Measurements from ENCODE around the gene PPP1R8.

PPP1R8 gene

DNA sequence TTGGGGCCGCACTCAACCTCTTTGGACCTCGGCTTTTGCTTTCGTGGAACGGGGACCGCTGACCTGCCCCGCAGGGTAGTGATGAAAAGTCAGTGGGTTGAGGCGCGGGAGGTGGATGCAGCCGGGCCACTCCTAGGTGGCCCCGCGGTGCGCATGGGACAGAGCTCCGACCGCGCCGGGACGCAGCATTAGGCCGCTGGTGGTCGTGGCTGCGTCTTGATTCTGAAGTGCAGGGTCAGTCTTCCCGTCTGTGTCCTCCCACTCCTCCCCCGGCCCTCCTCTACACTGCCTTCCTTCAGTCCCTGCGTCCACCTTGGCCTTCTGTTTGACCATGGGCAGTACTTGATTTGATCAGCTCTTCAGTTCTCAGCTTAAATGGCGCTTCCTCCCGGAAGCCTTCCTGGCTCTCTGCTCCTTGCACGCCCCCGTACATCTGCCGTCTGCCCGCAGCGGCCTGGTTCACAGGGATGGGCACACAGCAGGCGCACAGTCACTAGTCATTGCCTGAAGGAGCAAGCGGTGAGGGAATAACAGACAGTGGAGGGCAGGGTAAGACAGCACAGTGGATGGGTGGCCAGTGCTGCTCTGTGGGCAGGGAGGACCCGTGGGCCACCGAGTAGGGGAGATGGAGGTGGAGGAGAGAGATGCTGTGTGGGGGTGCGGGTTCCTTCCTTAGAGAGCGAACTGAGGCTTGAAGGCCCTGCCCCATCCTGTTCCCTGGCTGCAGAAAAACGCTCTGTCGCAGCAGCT is 42.4 kb downstream of the PPP1R8 start:
- no peak for DNase-seq

DNA sequence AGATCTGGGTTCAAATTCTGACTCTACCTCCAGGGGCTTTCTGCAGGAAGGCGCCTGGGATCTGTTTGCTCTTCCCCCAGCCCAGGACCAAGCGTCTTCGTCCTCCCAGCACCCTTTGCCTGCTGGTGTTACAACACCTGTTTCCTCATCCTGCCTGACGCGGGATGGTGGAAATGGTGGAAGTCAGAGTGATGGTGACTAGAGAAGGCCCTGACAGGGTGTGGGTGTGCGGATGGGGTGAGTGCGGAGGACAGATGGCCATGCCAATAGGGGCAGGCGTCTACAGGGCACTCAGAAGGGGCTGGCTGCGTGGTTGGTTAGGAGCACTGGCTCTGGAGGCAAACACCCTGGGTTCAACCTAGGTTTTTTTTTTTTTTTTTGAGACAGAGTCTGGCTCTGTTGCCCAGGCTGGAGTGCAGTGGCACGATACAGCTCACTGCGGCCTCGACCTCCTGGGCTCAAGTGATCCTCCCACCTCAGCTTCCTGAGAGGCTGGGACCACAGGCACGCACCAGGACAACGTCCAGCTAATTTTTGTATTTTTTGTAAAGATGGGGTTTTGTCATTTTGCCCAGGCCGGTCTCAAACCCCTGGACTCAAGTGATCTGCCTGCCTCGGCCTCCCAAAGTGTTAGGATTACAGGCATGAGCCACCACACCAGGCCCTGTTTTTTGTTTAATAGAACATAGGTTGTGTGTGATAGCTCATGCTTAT is 43.2 kb downstream of the PPP1R8 start:
- DNase-seq = no peak

DNA sequence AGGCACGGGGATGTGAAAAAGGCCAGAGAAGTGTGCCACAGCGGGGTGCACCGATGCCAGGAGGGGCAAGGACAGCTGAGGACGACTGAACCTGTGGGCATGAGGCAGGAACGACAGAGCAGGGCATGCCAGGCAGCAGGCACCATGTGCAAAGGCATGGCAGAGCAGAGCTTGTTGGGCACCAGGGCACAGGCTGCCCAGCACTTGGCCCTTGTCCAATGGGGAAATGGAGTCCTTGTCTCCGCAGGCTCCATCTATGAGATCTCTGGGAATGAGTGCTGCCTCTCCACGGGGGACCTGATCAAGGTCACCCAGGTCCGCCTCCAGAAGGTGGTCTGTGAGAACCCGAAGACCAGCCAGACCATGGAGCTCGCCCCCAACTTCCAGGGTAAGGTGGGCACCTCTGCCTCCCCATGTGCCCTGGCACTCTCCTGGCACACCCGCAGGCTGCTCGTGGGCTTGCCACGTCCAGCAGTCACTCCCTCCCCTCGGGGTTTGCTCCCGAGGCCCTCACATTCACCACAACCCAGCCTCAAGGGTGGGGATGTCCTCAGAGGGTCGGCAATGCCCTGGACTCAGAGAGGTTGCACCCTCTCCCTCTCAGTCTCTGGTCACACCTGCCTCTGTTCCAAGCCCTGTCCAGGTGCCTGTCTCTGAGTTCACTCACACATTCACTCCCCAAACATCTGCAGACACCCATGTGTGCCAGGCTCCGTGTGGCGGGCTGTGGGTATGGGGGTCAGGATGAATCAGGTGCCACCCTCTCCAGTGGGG is 45.9 kb downstream of the PPP1R8 start:
- DNase-seq = no peak

DNA sequence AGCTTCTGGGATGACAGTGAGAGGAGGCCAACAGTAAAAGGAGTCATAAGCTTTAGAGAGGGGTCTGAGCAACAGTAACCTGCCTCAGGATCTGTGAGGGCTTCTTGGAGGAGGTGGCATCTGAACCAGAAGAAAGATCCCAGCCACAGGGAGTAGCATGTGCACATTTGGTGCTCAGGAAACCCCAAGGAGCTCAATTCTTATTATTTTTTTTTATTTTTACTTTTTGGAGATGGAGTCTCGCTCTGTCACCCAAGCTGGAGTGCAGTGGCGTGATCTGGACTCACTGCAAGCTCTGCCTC is 46.5 kb downstream of the PPP1R8 start:
- no peak for DNase-seq

DNA sequence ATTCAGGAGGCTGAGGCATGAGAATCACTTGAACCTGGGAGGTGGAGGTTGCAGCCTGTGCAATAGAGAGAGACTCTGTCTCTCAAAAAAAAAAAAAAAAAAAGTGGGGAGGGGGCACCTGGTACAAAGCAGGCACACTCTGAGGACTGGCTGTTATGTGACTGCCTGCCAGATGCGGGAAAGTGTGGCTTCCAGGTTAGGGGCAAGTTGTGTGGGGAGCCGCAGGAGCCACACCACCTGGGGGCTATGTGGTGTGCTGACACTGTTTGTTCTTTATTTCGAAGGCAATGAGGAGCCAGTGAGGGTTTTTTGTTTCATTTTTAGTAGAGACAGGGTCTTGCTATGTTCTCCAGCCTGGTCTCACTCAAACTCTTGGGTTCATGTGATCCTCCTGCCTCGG is 47.5 kb downstream of the PPP1R8 start:
- no peak for DNase-seq

DNA sequence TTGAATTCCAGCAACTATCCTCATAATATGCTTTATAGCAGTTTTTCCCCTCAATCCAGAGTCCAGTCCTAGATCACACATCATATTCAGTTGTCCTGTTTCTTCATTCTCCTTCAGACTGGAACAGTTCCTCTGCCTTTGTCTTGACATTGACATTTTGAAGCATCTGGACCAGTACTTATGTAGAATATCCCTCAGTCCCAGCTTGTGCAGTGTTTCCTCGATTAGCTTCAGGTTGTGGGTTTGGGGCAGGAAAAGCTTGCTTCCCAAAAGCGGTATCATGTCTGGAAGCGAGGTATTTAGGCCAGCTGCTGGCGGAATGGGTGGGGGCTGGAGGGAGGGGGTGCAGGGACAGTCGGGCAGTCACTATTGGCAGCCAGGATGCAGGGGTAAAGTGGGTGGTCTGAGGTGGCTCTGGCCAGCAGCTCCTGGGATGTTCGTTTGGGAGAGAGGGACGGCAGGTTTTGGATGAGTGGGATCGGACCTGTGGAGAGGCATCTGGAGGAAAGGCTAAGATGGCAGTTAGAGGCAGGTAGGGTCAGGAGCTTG is 48.3 kb downstream of the PPP1R8 start:
- no peak for DNase-seq

DNA sequence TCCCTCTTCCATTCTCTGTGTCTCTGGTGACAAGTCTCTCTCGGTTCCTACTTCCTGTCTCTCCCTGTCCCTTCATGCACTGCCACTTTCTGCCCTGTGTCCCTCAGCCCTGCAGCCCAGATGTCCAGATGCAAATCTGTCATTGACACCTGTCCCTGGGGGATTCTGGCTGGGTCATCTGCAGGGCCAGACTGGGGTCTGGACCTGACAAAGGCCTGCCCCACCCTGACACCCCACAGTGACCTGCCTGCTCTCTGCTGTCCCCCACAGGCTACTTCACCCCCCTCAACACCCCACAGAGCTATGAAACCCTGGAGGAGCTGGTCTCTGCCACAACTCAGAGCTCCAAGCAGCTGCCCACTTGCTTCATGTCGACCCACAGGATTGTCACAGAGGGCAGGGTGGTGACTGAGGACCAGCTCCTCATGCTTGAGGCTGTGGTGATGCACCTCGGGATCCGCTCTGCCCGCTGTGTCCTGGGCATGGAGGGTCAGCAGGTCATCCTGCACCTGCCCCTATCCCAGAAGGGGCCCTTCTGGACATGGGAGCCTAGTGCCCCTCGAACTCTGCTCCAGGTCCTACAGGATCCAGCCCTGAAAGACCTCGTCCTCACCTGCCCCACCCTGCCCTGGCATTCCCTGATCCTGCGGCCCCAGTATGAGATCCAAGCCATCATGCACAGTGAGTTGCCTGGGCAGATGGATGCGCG is 48.9 kb downstream of the PPP1R8 start:
- DNase-seq = no peak

DNA sequence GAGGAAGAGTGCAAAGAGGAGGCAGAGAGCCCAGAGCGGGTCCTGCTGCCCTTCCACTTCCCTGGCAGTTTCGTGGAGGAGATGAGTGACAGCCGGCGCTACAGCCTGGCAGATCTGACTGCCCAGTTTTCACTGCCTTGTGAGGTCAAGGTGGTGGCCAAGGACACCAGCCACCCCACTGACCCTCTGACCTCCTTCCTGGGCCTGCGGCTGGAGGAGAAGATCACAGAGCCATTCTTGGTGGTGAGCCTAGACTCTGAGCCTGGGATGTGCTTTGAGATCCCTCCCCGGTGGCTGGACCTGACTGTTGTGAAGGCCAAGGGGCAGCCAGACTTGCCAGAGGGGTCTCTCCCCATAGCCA is 51.9 kb downstream of the PPP1R8 start:
- DNase-seq = no peak

DNA sequence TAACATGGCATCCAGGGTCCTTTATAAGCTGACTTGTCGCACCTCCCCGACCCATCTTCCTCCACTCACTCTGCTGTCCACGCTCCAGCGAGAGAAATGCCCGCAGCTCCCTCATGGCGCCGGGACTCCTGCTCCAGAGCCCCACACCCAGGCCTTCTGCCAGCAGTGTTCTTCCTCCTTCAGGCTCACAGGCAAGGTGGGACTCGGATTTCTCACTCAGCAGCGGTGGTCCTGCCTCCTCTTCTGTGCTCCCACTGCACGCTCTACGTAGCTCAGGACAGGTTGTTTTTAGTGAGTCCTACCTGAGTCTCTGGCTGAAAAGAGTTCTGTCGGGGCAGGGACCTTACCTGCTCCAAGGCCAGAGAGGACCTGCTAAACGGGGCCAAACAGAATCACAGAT is 53.0 kb downstream of the PPP1R8 start:
- no peak for DNase-seq

DNA sequence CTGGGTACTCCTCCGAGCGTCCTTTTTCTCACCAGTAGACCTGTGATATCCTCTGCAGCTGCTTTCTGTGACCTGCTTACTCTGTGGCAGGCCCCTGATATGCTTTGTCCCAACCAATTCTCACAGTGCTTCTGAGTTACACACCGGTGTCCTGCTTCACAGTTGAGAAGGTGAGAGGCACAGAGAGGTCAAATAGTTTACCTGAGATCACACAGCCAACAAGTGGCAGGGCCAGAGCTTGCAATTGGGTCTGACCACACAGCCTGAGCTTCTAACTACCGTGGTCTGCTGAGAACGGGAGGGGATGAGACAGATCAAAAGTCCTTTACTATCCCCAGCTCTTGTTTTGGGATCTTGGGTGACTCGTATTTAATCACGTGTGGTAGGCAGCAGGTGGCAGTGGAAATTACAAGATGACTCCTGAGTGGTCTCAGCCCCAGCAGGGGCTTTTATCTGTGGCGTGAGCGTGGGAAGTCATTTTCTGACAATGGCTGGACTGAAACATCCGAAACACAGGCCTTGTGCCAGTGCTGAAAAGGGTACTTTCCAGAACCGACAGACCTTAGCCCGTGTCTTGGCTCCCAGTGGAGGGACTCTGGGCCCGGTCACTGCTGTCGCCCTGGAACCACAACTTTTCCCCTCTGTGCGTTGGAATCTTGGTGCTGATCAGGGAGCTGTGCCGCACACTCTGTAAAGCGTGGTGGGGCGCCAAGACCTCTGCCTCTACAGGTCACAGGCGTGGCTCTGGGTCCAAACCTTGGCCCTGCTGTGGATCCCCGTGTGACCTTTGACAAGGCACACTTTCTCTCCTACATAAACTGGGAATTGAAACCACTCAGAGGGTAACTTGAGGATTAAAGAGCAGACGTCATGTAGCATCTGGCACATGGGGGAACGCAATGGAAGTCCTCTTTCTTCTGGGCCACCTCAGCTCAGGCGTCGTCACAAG is 53.7 kb downstream of the PPP1R8 start:
- DNase-seq = no peak

DNA sequence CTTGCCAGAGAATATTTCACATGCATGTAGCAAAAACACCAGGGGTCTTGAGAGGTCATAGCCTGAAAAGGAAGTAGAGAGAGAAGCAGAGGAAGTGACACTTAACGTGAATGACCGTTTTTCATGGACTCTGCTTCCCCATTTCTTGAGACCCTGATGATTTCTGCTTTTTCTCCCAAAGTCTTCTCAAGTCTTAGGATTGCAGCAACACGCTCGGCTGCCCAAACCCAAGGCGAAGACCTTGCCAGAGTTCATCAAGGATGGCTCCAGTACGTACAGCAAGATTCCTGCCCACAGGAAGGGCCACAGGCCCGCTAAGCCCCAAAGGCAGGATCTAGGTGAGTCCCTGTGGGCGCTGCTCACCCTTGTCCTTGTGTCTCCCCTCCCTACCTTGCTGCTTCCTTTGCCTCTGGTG is 54.5 kb downstream of the PPP1R8 start:
- no peak for DNase-seq

DNA sequence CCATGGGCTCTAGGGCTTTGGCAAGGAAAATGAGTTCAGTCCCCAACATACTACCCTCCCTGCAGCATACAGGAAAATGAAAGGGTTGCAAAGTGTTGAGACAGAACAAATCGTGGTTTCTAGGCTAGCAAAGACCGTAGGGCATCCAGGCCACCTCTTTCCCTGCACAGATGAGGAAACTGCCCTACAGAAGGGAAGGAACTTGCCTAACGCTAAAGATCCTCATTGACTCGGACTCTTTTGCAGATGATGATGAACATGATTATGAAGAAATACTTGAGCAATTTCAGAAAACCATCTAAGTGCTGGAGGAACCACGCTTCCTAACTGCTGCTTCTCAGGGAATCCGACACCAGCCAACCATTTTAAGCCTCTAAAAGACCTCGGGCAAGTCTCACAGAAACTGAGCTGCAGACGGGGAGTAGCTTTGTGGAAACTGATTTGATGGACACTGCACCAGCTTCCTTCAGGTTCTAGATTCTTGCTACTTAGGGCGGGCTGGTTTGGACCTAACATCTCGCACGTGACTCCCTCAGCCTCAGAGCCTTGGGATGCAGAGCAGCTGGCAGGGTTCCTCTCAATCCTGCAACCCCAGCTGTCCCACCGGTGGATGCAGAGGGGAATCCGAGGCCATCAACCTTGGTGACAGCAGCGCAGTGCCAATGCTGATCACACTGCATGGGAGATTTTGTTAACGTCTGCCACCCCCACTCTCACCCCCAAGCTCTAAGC is 55.2 kb downstream of the PPP1R8 start:
- DNase-seq = no peak

DNA sequence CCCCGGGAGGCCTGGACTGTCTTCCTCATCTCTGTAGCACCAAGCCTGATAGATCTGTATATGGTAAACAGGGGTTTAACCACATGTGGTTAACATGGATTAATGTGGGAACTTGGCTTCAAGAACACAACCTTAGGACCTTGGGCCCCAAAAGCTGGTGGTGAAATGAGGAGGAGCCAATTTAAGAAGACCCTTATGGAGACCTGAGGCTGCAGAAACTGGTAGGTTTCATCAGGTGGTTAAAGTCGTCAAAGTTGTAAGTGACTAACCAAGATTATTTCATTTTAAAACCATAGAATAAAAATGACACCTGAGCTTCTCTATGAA is 55.7 kb downstream of the PPP1R8 start:
- no peak for DNase-seq

DNA sequence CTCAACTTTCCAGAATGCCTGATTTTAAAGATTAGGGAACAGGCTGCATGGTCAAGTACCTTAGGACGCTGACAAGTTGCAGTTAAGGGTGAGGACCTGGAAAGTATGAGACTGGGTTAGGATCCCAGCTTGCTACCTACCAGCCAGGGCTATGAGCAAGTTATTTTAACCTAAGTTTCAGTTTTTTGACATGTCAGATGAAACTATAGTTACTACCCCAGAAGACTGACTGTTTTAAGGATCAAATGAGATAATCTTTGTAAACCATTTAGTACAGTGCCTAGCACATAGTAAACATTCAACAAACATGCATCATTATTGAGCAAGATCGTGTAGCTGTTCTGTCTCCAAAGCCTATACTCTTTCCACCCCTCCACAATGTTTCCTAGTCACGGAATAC is 56.2 kb downstream of the PPP1R8 start:
- DNase-seq = no peak

DNA sequence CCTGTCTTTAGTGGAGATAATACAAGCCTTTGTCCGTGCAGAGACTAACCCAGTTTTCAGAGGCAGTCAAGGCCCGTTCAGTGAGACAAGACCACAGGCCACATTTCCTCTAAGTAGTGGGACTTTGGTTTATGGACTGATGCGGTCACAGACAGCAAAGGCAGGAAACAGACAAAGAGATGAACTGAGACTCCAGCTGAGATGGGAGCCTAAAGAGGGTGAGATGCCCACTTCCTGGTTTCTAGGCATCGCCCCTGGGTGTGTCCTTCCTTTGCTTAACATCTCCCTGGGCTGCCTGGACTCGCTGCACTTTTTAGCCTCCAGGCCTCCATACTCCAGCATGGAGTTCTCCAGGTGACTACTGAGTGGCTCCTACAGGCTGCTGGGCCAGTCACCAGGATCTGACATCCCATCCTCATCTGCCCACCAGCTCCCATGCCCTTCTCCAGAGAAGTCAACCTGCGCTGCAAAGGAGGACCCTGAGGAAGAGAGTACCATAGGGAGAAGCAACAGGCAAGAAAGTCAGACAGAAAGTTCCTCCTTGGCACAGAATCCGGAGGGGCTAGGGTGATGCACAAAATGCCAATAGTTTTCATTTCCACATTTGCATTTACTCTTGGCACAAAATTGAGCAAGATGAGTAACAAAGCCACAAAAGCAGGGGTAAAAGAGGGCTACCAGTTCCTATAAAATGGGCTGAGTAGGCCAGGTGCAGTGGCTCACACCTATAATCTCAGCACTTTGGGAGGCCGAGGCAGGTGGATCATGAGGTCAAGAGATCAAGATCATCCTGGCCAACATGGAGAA is 56.8 kb downstream of the PPP1R8 start:
- no peak for DNase-seq

DNA sequence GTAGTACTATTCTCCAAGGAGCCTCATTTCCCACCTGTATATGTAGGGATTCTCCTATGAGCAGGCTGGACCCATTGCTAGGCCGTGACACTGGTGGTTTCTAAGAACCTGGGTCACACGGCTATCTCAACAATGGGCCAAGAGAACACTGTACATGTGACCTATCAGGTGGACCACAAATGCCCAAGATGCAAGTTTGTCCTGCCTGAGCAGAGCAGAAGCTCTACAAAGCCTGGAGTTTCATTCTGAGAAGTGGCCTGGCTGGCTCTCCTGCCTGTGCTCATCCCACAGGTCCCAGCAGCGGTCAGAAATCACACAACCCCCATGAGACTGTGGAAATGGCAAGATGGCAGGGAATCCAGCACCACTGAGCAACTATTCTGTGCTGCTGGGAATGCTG is 58.9 kb downstream of the PPP1R8 start:
- no peak for DNase-seq

DNA sequence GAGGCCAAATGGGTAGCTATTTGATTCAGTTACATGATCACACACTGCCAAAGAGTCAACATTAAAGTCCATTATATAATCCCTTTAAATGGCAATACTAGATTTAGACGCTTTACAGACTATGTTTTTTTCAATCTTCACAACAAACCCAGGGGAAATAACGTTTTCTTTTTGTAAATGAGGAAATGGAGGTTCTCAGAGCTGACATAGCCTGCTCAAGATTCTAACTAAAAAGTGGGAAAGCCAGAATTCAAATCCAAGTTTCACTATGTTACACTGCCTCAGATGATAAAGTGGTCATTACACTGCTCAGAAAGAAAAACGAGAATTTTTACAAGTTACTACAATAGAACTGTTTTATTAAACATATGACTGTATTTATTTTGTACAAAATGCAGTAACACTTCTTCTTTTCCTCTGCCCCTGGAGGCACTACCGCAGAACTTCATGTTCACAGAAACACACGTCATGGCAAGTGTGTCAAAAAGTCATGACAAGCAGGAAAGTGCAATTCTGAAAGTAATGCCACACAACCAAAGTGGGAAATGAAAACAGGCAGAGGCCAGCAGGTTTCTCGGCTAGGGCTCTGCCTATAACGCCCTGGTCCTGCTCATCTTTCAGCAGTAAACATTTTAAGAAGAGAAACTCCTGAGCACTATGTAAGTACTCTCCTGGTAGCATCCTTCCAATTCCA is 60.8 kb downstream of the PPP1R8 start:
- no peak for DNase-seq

DNA sequence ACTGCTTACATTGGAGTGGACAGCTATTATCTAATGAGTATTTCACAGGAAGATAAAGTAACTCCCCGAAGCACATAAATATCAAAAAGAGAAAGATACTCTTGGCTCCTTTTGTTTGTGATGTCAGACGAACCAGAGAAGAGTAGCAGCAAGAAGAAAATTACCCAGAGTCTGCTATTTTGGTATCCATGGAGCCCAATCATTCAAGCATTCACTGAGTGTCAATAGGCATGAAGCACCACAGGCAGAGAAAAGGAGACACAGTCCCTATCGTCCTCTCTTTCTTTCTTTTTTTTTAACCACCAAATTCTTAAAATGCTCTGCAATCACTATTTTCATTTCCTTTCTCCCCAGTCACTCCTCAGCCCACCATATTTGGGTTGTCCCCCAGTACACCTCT is 63.9 kb downstream of the PPP1R8 start:
- DNase-seq = no peak
